HepG2 (cell line): ENCODE results near the gene TUBGCP6. TPM values are rescaled to one million over a fixed set of nuclear protein-coding genes. Genes with fewer than 3 reads are reported as not detected.
A peak's percentile ranks its signal among the peaks of the same experiment; 100 is the strongest.

Experiments
- BHLHE40 ChIP-seq: IDR thresholded peaks from 2 replicates; pipeline ENCODE4 v1.6.1; 2011; ENCODE audit warnings: low read length, improper control_type of control experiment
- CHCHD3 ChIP-seq: sonication (generic); formaldehyde crosslinking; IDR thresholded peaks from 2 replicates; pipeline ENCODE4 v1.8.0; 2022; ENCODE audit warnings: mild to moderate bottlenecking, missing genetic modification reagents, moderate library complexity
- HMG20A ChIP-seq: IDR thresholded peaks from 2 replicates; pipeline ENCODE4 v1.6.1; 2016; ENCODE audit warnings: borderline replicate concordance
- HOXD1 ChIP-seq: sonication (generic); formaldehyde crosslinking; IDR thresholded peaks from 2 replicates; pipeline ENCODE4 v1.5.0; 2020; ENCODE audit warnings: missing genetic modification reagents
- ONECUT2 ChIP-seq: sonication (generic); formaldehyde crosslinking; IDR thresholded peaks from 2 replicates; pipeline ENCODE4 v1.4.0; 2020; ENCODE audit warnings: missing genetic modification reagents
- TBL1XR1 ChIP-seq: fragments of 150-350 bp; IDR thresholded peaks from 2 replicates; pipeline ENCODE4 v1.6.1; 2014; ENCODE audit warnings: borderline replicate concordance, low read length; ENCODE audit not compliant: partially characterized antibody
- ZBTB7B ChIP-seq: sonication (generic); formaldehyde crosslinking; IDR thresholded peaks from 2 replicates; pipeline ENCODE4 v1.4.0; 2020; ENCODE audit warnings: missing genetic modification reagents
- ZFP37 ChIP-seq: sonication (generic); formaldehyde crosslinking; IDR thresholded peaks from 2 replicates; pipeline ENCODE4 v1.4.0; 2020; ENCODE audit warnings: missing genetic modification reagents, borderline replicate concordance
- ZNF557 ChIP-seq: sonication (generic); formaldehyde crosslinking; IDR thresholded peaks from 2 replicates; pipeline ENCODE4 v1.4.0; 2020; ENCODE audit warnings: missing genetic modification reagents
- ZNF75D ChIP-seq: sonication (generic); formaldehyde crosslinking; IDR thresholded peaks from 2 replicates; pipeline ENCODE4 v1.8.1; 2023; ENCODE audit warnings: missing genetic modification reagents, mild to moderate bottlenecking, borderline replicate concordance
- ZNF788 ChIP-seq: sonication (generic); formaldehyde crosslinking; IDR thresholded peaks from 2 replicates; pipeline ENCODE4 v1.5.0; 2020; ENCODE audit warnings: mild to moderate bottlenecking, missing genetic modification reagents, borderline replicate concordance
- polyA plus RNA-seq, 8 experiments: library from polyadenylated mRNA; depleted of rRNA in 3 of 8; stranded (reverse) in 7 of 8; unstranded in 1 of 8; fragments of >200 nt; fragmentation: Illumina TruSeq in 4 of 8; extraction: Trizol in 4 of 8; gene quantifications; 2 replicates each; pipeline versions ENCODE4 v1.2.1 to v1.2.3, GENCODE V29; 2011 to 2016; ENCODE audit warnings: low read depth in 4 of 8, missing spikeins in 1 of 8, mixed read lengths in 1 of 8; ENCODE audit not compliant: insufficient read depth in 1 of 8
- total RNA-seq, 5 experiments: library from RNA; depleted of rRNA; stranded (reverse); fragments of >200 nt; fragmentation: Illumina TruSeq; extraction: Trizol; gene quantifications; 2 replicates each; pipeline ENCODE4 v1.2.3, GENCODE V29; 2016; ENCODE audit warnings: low read depth in 1 of 5
- TF ChIP-seq, protein P1 (sequence below): sonication (generic); formaldehyde crosslinking; IDR thresholded peaks from 2 replicates; pipeline ENCODE4 v1.4.0; 2020; ENCODE audit warnings: mild to moderate bottlenecking, low read depth, missing genetic modification reagents
- TF ChIP-seq, protein P2 (sequence below): IDR thresholded peaks from 2 replicates; pipeline ENCODE4 v1.4.0; 2020; ENCODE audit warnings: mild to moderate bottlenecking, missing genetic modification reagents
- TF ChIP-seq, protein P3 (sequence below): sonication (generic); formaldehyde crosslinking; IDR thresholded peaks from 2 replicates; pipeline ENCODE4 v1.4.0; 2020; ENCODE audit warnings: missing genetic modification reagents
- TF ChIP-seq, protein P4 (sequence below): sonication (generic); formaldehyde crosslinking; IDR thresholded peaks from 2 replicates; pipeline ENCODE4 v1.9.0; 2022; ENCODE audit warnings: missing genetic modification reagents, mild to moderate bottlenecking, borderline replicate concordance
- TF ChIP-seq, protein P5 (sequence below): sonication (generic); formaldehyde crosslinking; IDR thresholded peaks from 2 replicates; pipeline ENCODE4 v1.4.0; 2020; ENCODE audit warnings: missing genetic modification reagents, borderline replicate concordance
- TF ChIP-seq, protein P6 (sequence below): IDR thresholded peaks from 2 replicates; pipeline ENCODE4 v1.6.1; 2016; ENCODE audit warnings: missing genetic modification reagents, missing compliant biosample characterization

Gene TUBGCP6
- total and polyA plus RNA-seq, 2 of the 13 experiments (the other 11 are each of a cell fraction or from before 2014, with no cell fraction given), result 14.6 to 15.7 TPM

DNA sequence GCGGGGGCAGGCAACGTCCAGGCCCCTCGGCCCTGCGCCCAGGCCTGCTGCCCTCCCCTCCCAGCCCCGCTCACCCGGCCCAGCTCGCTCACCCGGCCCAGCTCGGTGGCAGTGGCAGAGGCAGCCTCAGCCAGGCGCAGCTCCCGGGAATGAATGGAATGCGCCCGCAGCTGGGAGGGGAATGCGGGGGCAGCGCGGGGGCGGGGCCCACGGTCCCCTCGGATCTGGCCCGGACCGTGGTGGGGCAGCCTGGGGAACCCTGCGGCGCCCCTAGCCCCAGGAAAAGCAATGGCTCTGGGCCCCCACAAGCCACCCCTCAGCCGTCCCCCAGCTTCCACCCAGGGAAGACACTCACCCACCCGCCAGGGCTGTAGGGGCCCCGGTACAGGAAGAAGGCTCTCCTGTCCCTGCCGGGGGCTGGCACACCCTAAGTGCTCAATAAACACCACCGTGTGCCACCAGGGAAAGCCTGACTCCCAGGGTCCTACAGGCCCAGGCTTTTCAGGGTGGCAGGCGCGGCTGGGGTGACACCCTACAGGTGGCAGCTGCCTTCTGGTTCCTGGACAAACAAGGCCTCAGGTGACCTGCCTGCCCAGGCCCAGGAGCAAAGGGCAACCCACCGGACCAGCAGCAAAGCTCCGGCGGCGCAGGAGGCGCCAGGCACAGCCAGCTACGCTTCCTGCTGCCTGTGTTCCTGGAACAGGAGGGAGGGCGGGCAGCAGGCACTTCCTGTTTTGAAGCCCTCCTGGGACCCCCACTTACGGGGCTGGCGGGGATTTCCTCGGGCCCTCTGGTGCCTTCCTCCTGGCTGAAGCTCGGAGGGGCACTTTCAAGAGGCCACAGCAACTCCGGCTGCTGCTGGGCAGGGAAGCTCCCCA, 48.9 kb upstream of the TUBGCP6 start (continued):
- TF ChIP-seq, protein P1, sequence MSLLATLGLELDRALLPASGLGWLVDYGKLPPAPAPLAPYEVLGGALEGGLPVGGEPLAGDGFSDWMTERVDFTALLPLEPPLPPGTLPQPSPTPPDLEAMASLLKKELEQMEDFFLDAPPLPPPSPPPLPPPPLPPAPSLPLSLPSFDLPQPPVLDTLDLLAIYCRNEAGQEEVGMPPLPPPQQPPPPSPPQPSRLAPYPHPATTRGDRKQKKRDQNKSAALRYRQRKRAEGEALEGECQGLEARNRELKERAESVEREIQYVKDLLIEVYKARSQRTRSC (CRISPR knock-in tag), result 0 out of 2 replicates have a peak, but pooled peaks have one; percentile 19
- TF ChIP-seq, protein P2, sequence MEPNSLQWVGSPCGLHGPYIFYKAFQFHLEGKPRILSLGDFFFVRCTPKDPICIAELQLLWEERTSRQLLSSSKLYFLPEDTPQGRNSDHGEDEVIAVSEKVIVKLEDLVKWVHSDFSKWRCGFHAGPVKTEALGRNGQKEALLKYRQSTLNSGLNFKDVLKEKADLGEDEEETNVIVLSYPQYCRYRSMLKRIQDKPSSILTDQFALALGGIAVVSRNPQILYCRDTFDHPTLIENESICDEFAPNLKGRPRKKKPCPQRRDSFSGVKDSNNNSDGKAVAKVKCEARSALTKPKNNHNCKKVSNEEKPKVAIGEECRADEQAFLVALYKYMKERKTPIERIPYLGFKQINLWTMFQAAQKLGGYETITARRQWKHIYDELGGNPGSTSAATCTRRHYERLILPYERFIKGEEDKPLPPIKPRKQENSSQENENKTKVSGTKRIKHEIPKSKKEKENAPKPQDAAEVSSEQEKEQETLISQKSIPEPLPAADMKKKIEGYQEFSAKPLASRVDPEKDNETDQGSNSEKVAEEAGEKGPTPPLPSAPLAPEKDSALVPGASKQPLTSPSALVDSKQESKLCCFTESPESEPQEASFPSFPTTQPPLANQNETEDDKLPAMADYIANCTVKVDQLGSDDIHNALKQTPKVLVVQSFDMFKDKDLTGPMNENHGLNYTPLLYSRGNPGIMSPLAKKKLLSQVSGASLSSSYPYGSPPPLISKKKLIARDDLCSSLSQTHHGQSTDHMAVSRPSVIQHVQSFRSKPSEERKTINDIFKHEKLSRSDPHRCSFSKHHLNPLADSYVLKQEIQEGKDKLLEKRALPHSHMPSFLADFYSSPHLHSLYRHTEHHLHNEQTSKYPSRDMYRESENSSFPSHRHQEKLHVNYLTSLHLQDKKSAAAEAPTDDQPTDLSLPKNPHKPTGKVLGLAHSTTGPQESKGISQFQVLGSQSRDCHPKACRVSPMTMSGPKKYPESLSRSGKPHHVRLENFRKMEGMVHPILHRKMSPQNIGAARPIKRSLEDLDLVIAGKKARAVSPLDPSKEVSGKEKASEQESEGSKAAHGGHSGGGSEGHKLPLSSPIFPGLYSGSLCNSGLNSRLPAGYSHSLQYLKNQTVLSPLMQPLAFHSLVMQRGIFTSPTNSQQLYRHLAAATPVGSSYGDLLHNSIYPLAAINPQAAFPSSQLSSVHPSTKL (CRISPR knock-in tag), result peak; percentile 65; the same call in 1 of the 2 replicates
- peak; percentile 54; the same call in 1 of the 2 replicates for TF ChIP-seq ZNF788 (CRISPR knock-in tag)
- TF ChIP-seq, protein P3, sequence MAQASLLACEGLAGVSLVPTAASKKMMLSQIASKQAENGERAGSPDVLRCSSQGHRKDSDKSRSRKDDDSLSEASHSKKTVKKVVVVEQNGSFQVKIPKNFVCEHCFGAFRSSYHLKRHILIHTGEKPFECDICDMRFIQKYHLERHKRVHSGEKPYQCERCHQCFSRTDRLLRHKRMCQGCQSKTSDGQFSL, result peak; percentile 89
- TF ChIP-seq ZNF75D, result peak; percentile 37; the same call in 1 of the 2 replicates
- TF ChIP-seq ONECUT2, result 0 out of 2 replicates have a peak, but pooled peaks have one; percentile 12
- TF ChIP-seq HOXD1, result peak; percentile 91; the same call in 1 of the 2 replicates
- TF ChIP-seq, protein P4, sequence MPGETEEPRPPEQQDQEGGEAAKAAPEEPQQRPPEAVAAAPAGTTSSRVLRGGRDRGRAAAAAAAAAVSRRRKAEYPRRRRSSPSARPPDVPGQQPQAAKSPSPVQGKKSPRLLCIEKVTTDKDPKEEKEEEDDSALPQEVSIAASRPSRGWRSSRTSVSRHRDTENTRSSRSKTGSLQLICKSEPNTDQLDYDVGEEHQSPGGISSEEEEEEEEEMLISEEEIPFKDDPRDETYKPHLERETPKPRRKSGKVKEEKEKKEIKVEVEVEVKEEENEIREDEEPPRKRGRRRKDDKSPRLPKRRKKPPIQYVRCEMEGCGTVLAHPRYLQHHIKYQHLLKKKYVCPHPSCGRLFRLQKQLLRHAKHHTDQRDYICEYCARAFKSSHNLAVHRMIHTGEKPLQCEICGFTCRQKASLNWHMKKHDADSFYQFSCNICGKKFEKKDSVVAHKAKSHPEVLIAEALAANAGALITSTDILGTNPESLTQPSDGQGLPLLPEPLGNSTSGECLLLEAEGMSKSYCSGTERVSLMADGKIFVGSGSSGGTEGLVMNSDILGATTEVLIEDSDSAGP (CRISPR knock-in tag), result peak; percentile 89
- peak; percentile 97 for TF ChIP-seq ZBTB7B (CRISPR knock-in tag)
- peak; percentile 75 for TF ChIP-seq BHLHE40
- 0 out of 2 replicates have a peak, but pooled peaks have one; percentile 61 for TF ChIP-seq CHCHD3 (CRISPR knock-in tag)
- TF ChIP-seq, protein P5, sequence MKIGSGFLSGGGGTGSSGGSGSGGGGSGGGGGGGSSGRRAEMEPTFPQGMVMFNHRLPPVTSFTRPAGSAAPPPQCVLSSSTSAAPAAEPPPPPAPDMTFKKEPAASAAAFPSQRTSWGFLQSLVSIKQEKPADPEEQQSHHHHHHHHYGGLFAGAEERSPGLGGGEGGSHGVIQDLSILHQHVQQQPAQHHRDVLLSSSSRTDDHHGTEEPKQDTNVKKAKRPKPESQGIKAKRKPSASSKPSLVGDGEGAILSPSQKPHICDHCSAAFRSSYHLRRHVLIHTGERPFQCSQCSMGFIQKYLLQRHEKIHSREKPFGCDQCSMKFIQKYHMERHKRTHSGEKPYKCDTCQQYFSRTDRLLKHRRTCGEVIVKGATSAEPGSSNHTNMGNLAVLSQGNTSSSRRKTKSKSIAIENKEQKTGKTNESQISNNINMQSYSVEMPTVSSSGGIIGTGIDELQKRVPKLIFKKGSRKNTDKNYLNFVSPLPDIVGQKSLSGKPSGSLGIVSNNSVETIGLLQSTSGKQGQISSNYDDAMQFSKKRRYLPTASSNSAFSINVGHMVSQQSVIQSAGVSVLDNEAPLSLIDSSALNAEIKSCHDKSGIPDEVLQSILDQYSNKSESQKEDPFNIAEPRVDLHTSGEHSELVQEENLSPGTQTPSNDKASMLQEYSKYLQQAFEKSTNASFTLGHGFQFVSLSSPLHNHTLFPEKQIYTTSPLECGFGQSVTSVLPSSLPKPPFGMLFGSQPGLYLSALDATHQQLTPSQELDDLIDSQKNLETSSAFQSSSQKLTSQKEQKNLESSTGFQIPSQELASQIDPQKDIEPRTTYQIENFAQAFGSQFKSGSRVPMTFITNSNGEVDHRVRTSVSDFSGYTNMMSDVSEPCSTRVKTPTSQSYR, result peak; percentile 35; the same call in 1 of the 2 replicates
- TF ChIP-seq TBL1XR1, result no peak
- peak; percentile 47; the same call in 1 of the 2 replicates for TF ChIP-seq HMG20A
- no peak for TF ChIP-seq ZFP37 (CRISPR knock-in tag)
- 0 out of 2 replicates have a peak, but pooled peaks have one; percentile 84 for TF ChIP-seq ZNF557 (CRISPR knock-in tag)
- TF ChIP-seq, protein P6, sequence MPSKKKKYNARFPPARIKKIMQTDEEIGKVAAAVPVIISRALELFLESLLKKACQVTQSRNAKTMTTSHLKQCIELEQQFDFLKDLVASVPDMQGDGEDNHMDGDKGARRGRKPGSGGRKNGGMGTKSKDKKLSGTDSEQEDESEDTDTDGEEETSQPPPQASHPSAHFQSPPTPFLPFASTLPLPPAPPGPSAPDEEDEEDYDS (CRISPR knock-in tag), result no peak; the same call in 1 of the 2 replicates
